GM23338 (cell line): Measurements from ENCODE around the gene TRMT44. TPM values are rescaled to one million over a fixed set of nuclear protein-coding genes. Genes with fewer than 3 reads are reported as not detected.
A peak's percentile ranks its signal among the peaks of the same experiment; 100 is the strongest.

ENCODE experiments used
- ATAC-seq: fragments of 200-7000 bp; cut with Tn5 transposase; 3 replicates; pipeline ENCODE4 v1.9.1; 2020
- DNase-seq: peaks from one replicate; pipeline ENCODE4 v3.0.0-alpha.2; 2015; ENCODE audit warnings: low spot score
- H2AFZ ChIP-seq: fragments of 200-600 bp; sonication (generic); 2 replicates; pipeline ENCODE4 v1.8.0; 2016; ENCODE audit warnings: antibody characterized with exemption, mild to moderate bottlenecking, moderate library complexity
- H3F3A ChIP-seq: fragments of 200-600 bp; sonication (generic); replicated peaks from 2 replicates; pipeline ENCODE4 v1.8.0; 2017; ENCODE audit warnings: antibody characterized with exemption, mixed run types, low read depth
- H3K27ac ChIP-seq: fragments of 200-600 bp; sonication (generic); 2 replicates; pipeline ENCODE4 v1.6.1; 2016; ENCODE audit warnings: low read depth
- H3K27me3 ChIP-seq: fragments of 200-600 bp; sonication (generic); 2 replicates; pipeline ENCODE4 v1.8.0; 2016; ENCODE audit warnings: mild to moderate bottlenecking, mixed run types, moderate library complexity; ENCODE audit not compliant: insufficient read depth
- H3K36me3 ChIP-seq: fragments of 200-600 bp; sonication (generic); 2 replicates; pipeline ENCODE4 v1.8.0; 2016; ENCODE audit warnings: mild to moderate bottlenecking; ENCODE audit not compliant: insufficient read depth
- H3K4me1 ChIP-seq: fragments of 200-600 bp; sonication (generic); 2 replicates; pipeline ENCODE4 v1.8.0; 2016; ENCODE audit warnings: mild to moderate bottlenecking, moderate library complexity; ENCODE audit not compliant: insufficient read depth
- H3K4me2 ChIP-seq: fragments of 200-600 bp; sonication (generic); 2 replicates; pipeline ENCODE4 v1.7.1; 2017; ENCODE audit warnings: mixed run types
- H3K4me3 ChIP-seq: fragments of 200-600 bp; sonication (generic); 2 replicates; pipeline ENCODE4 v1.6.1; 2016; ENCODE audit warnings: mixed run types
- H3K79me2 ChIP-seq: fragments of 200-600 bp; sonication (generic); replicated peaks from 2 replicates; pipeline ENCODE4 v1.8.0; 2017; ENCODE audit warnings: mild to moderate bottlenecking; ENCODE audit not compliant: insufficient read depth
- H3K9me2 ChIP-seq: fragments of 200-600 bp; sonication (generic); 2 replicates; pipeline ENCODE4 v1.8.0; 2017; ENCODE audit not compliant: insufficient read depth
- H4K20me1 ChIP-seq: fragments of 200-600 bp; sonication (generic); replicated peaks from 2 replicates; pipeline ENCODE4 v1.8.0; 2017; ENCODE audit warnings: mild to moderate bottlenecking; ENCODE audit not compliant: insufficient read depth
- H3K27ac Mint-ChIP-seq: 2 replicates; pipeline ENCODE4 v1.8.0; 2020; ENCODE audit warnings: inconsistent platforms, mild to moderate bottlenecking, moderate library complexity, mixed read lengths
- H3K27me3 Mint-ChIP-seq: 3 replicates; pipeline ENCODE4 v1.8.0; 2022; ENCODE audit warnings: low read depth, mild to moderate bottlenecking, moderate library complexity, mixed read lengths, inconsistent platforms; ENCODE audit not compliant: insufficient read depth, poor library complexity
- H3K36me3 Mint-ChIP-seq: 3 replicates; pipeline ENCODE4 v1.8.0; 2021; ENCODE audit warnings: low read depth, mild to moderate bottlenecking, inconsistent platforms, moderate library complexity, mixed read lengths
- H3K4me1 Mint-ChIP-seq: 3 replicates; pipeline ENCODE4 v1.8.0; 2020; ENCODE audit warnings: mild to moderate bottlenecking, inconsistent platforms, mixed read lengths
- H3K4me3 Mint-ChIP-seq: 3 replicates; pipeline ENCODE4 v1.8.0; 2021; ENCODE audit warnings: moderate library complexity, mild to moderate bottlenecking, inconsistent platforms, mixed read lengths
- H3K9me3 Mint-ChIP-seq: 3 replicates; pipeline ENCODE4 v1.8.0; 2020; ENCODE audit warnings: moderate library complexity, mild to moderate bottlenecking, inconsistent platforms, mixed read lengths
- CREB1 ChIP-seq: fragments of 250-450 bp; sonication (Bioruptor Pico); IDR thresholded peaks from 2 replicates; pipeline ENCODE4 v1.5.0; 2020; ENCODE audit warnings: low read depth, mild to moderate bottlenecking, moderate library complexity
- EZH2phosphoT487 ChIP-seq: fragments of 200-600 bp; sonication (generic); IDR thresholded peaks from one replicate; pipeline ENCODE4 v1.8.1; 2018; ENCODE audit warnings: antibody characterized with exemption; ENCODE audit not compliant: unreplicated experiment
- NANOG ChIP-seq: IDR thresholded peaks from 2 replicates; pipeline ENCODE4 v1.6.1; 2016; ENCODE audit warnings: antibody characterized with exemption, borderline replicate concordance
- ZNF114 ChIP-seq: fragments of 250-450 bp; sonication (Bioruptor Pico); IDR thresholded peaks from 2 replicates; pipeline ENCODE4 v1.5.0; 2020; ENCODE audit warnings: mild to moderate bottlenecking, moderate library complexity
- ZNF331 ChIP-seq: fragments of 250-450 bp; sonication (Bioruptor Pico); IDR thresholded peaks from 2 replicates; pipeline ENCODE4 v1.5.0; 2020; ENCODE audit warnings: low read depth, mild to moderate bottlenecking, moderate library complexity
- polyA plus RNA-seq: library from polyadenylated mRNA; unstranded; fragments of >200 nt; fragmentation: Nextera tagmentation; extraction: Ambion mirVana; gene quantifications from 2 replicates; pipeline ENCODE4 v1.2.1, GENCODE V29; 2016
- total RNA-seq: library from RNA; depleted of rRNA; stranded (reverse); fragments of >200 nt; shearing (Covaris generic); gene quantifications from 2 replicates; pipeline ENCODE4 v1.2.3, GENCODE V29; 2014
- TF ChIP-seq, protein P1 (sequence below): IDR thresholded peaks from one replicate; pipeline ENCODE4 v1.6.1; 2018; ENCODE audit warnings: antibody characterized with exemption; ENCODE audit not compliant: unreplicated experiment
- TF ChIP-seq, protein P2 (sequence below), 2 experiments: fragments of 200-600 bp in 1 of 2; sonication (generic) in 1 of 2; conservative IDR thresholded peaks; 2 replicates each; pipeline versions ENCODE4 v1.5.1 to v1.6.1; 2016 to 2017; ENCODE audit warnings: antibody characterized with exemption in 2 of 2, low read depth in 2 of 2, mild to moderate bottlenecking in 2 of 2, moderate library complexity in 1 of 2
- TF ChIP-seq, protein P3 (sequence below): IDR thresholded peaks from 2 replicates; pipeline ENCODE4 v1.6.1; 2016; ENCODE audit warnings: antibody characterized with exemption

The TRMT44 gene
- total and polyA plus RNA-seq, 2 experiments from 2014 or later = 10.3 to 49.8 TPM

DNA sequence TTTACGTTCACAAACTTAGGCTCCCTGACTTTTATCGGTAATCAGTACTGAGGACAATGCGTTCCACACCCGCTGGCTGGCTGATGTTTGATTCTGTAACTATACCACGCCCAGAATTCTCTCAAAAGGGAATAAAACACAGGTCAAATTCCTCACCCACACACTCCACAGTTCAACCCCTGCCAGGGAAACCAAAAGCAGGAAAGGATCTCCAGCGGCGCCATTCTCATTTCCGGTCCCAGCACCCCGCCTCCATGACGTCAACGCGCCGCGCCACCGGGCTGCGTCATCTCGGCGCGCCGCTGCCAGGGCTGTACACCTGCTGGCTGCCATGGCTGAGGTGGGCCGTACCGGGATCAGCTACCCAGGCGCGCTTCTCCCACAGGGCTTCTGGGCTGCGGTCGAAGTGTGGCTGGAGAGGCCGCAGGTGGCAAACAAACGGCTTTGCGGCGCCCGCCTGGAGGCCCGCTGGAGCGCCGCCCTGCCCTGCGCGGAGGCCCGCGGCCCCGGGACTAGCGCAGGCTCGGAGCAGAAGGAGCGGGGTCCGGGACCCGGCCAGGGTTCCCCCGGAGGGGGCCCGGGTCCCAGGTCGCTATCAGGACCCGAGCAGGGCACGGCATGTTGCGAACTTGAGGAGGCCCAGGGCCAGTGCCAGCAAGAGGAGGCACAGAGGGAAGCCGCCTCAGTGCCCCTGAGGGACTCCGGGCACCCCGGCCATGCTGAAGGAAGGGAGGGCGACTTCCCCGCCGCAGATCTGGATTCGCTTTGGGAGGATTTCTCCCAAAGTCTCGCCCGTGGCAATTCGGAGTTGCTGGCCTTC is at the start of gene TRMT44, which contains the start of gene ACOX3 (continued):
- TF ChIP-seq, protein P1, sequence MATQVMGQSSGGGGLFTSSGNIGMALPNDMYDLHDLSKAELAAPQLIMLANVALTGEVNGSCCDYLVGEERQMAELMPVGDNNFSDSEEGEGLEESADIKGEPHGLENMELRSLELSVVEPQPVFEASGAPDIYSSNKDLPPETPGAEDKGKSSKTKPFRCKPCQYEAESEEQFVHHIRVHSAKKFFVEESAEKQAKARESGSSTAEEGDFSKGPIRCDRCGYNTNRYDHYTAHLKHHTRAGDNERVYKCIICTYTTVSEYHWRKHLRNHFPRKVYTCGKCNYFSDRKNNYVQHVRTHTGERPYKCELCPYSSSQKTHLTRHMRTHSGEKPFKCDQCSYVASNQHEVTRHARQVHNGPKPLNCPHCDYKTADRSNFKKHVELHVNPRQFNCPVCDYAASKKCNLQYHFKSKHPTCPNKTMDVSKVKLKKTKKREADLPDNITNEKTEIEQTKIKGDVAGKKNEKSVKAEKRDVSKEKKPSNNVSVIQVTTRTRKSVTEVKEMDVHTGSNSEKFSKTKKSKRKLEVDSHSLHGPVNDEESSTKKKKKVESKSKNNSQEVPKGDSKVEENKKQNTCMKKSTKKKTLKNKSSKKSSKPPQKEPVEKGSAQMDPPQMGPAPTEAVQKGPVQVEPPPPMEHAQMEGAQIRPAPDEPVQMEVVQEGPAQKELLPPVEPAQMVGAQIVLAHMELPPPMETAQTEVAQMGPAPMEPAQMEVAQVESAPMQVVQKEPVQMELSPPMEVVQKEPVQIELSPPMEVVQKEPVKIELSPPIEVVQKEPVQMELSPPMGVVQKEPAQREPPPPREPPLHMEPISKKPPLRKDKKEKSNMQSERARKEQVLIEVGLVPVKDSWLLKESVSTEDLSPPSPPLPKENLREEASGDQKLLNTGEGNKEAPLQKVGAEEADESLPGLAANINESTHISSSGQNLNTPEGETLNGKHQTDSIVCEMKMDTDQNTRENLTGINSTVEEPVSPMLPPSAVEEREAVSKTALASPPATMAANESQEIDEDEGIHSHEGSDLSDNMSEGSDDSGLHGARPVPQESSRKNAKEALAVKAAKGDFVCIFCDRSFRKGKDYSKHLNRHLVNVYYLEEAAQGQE = no peak
- TF ChIP-seq CREB1 (peak; percentile 100), EZH2phosphoT487 (no peak)

GRCh38 chr4:8391071-8391470 is 49.5 kb upstream of the TRMT44 start:
- Histone ChIP-seq H3K9me2 (no peaks in the 10 kb centered on the region), H3K36me3 (no peaks in the 10 kb centered on the region), H3F3A (no peaks in the 10 kb centered on the region), H2AFZ (no peak overlapping the region), H3K79me2 (no peaks in the 10 kb centered on the region), H3K27ac (no peak overlapping the region), H3K4me3 (no peak overlapping the region), H4K20me1 (no peaks in the 10 kb centered on the region; the same call in 1 of the 2 replicates), H3K27me3 (no peaks in the 10 kb centered on the region), H3K4me2 (no peak overlapping the region), H3K4me1 (no peaks in the 10 kb centered on the region; the same call in none of the 2 replicates)
- Mint-ChIP-seq H3K9me3 (no peaks in the 10 kb centered on the region), H3K27ac (no peak overlapping the region), H3K4me3 (no peak overlapping the region), H3K36me3 (no peaks in the 10 kb centered on the region), H3K4me1 (peaks cover 13% of the 10 kb centered on the region), H3K27me3 (peaks cover 8% of the 10 kb centered on the region)
- ATAC-seq (no peak), DNase-seq (no peak)
- TF ChIP-seq ZNF114 (CRISPR knock-in tag) = no peak
- TF ChIP-seq, protein P2, sequence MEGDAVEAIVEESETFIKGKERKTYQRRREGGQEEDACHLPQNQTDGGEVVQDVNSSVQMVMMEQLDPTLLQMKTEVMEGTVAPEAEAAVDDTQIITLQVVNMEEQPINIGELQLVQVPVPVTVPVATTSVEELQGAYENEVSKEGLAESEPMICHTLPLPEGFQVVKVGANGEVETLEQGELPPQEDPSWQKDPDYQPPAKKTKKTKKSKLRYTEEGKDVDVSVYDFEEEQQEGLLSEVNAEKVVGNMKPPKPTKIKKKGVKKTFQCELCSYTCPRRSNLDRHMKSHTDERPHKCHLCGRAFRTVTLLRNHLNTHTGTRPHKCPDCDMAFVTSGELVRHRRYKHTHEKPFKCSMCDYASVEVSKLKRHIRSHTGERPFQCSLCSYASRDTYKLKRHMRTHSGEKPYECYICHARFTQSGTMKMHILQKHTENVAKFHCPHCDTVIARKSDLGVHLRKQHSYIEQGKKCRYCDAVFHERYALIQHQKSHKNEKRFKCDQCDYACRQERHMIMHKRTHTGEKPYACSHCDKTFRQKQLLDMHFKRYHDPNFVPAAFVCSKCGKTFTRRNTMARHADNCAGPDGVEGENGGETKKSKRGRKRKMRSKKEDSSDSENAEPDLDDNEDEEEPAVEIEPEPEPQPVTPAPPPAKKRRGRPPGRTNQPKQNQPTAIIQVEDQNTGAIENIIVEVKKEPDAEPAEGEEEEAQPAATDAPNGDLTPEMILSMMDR (conservative IDR thresholded peaks at IDR 0.05; ENCODE audit: low read depth in 2 of 2) = no peak
- TF ChIP-seq, protein P3, sequence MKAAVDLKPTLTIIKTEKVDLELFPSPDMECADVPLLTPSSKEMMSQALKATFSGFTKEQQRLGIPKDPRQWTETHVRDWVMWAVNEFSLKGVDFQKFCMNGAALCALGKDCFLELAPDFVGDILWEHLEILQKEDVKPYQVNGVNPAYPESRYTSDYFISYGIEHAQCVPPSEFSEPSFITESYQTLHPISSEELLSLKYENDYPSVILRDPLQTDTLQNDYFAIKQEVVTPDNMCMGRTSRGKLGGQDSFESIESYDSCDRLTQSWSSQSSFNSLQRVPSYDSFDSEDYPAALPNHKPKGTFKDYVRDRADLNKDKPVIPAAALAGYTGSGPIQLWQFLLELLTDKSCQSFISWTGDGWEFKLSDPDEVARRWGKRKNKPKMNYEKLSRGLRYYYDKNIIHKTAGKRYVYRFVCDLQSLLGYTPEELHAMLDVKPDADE = no peak
- TF ChIP-seq NANOG = no peak
- TF ChIP-seq ZNF331 (CRISPR knock-in tag) = no peak
